Measurements from ENCODE around the gene NEK6. TPM values are rescaled to one million over a fixed set of nuclear protein-coding genes. Genes with fewer than 3 reads are reported as not detected.

Gene NEK6
- polyA plus RNA-seq, 1 experiment, result 128 TPM

DNA sequence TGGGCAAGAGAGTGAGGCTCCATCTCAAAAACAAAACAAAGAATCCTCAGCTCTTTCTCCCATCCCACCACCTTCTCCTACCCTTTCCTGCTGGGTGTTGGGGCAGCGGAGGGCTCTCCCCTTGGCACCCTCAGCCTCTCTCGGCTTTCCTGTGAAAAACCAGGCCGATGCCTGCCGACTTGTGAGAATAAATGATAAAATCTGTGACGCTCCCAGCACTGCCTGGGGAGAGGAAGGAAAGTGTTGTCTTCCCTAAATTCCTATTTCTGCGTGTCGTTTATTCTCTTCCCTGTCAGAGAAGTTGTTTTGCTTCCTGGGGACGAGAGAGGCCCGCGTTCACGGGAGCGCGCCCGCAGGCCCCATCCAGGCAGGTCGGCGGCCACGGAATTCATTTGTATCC lies 19.7 kb downstream of the NEK6 start:
- Histone ChIP-seq H3K27ac (ENCODE audit: low read depth, low read length) (no peak overlapping the region), H3K9me3 (ENCODE audit: control insufficient read depth, insufficient read depth, low read length) (no peaks in the 10 kb centered on the region), H3K4me3 (ENCODE audit: low read depth, low read length) (no peak overlapping the region), H3K27me3 (ENCODE audit: control insufficient read depth, insufficient read depth, low read length) (no peaks in the 10 kb centered on the region)
- ChIA-PET POLR2A (no interaction called here), CTCF (no interaction called here)
- DNase-seq (ENCODE audit: low read depth, low spot score), result no peak
- TF ChIP-seq, protein P1, sequence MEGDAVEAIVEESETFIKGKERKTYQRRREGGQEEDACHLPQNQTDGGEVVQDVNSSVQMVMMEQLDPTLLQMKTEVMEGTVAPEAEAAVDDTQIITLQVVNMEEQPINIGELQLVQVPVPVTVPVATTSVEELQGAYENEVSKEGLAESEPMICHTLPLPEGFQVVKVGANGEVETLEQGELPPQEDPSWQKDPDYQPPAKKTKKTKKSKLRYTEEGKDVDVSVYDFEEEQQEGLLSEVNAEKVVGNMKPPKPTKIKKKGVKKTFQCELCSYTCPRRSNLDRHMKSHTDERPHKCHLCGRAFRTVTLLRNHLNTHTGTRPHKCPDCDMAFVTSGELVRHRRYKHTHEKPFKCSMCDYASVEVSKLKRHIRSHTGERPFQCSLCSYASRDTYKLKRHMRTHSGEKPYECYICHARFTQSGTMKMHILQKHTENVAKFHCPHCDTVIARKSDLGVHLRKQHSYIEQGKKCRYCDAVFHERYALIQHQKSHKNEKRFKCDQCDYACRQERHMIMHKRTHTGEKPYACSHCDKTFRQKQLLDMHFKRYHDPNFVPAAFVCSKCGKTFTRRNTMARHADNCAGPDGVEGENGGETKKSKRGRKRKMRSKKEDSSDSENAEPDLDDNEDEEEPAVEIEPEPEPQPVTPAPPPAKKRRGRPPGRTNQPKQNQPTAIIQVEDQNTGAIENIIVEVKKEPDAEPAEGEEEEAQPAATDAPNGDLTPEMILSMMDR (IDR thresholded peaks at IDR 0.05; ENCODE audit: low read depth, low read length), result no peak

DNA sequence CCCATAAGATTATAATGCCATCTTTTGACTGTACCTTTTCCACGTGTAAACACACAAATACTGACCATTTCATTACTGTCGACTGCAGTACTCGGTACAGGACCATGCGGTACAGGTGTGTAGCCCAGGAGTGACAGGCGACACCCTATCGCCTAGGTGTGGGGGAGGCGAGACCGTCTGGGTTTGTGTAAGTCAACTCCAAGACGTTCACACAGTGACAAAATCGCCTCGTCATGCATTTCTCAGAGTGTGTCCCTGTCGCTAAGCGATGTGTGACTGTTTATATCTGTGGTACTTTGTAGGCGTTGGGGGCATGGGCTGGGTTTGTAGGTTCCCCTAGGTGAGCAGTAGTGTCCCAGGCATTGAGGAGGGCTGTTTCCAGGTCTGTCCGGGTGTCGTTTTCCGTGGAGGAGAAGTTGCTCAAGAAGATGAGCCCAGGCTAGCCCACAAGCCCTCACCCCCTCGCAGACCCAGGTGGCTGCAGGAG lies 20.3 kb downstream of the NEK6 start:
- TF ChIP-seq, protein P1 (IDR thresholded peaks at IDR 0.05; ENCODE audit: low read depth, low read length), result no peak
- CTCF ChIA-PET, result no interaction called here
- no peak for DNase-seq (ENCODE audit: low read depth, low spot score)
- H3K27me3 ChIP-seq (ENCODE audit: control insufficient read depth, insufficient read depth, low read length), result no peaks in the 10 kb centered on the region
- POLR2A ChIA-PET, result no interaction called here
- no peaks in the 10 kb centered on the region for H3K9me3 ChIP-seq (ENCODE audit: control insufficient read depth, insufficient read depth, low read length)
- no peak overlapping the region for H3K27ac ChIP-seq (ENCODE audit: low read depth, low read length)
- H3K4me3 ChIP-seq (ENCODE audit: low read depth, low read length), result no peak overlapping the region

DNA sequence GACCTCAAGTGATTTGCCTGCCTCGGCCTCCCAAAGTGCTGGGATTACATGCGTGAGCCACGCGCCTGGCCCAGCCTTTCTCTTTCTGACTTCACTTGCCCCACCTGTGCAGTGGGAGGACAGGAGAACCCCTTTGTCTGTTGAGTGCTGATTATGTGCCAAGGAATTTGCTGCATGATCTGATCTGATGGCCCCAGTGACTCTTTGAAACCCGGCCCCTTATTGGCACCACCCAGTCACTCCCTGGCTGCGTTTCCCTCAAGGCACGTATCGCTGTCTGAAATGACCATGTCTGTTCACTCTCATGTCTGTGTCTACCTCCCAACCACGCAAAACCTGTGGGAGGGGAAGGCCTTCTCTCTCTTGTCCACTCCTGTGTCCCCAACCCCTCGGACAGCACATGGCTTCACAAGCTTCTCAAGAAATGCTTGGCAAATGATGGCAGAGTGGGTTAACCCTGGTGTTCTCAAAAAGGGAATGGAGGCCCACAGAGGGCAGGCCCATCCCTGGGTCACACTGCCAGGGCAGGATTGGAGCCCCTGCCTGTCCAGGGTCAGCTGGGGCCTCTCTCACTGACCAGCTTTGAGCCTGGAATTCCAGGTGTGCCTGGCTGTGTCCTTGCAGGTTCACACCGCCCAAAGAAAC lies 21.9 kb downstream of the NEK6 start:
- TF ChIP-seq, protein P1 (IDR thresholded peaks at IDR 0.05; ENCODE audit: low read depth, low read length), result no peak
- DNase-seq (ENCODE audit: low read depth, low spot score), result no peak
- no peaks in the 10 kb centered on the region for H3K27me3 ChIP-seq (ENCODE audit: control insufficient read depth, insufficient read depth, low read length)
- no peaks in the 10 kb centered on the region; the same call in 1 of the 2 replicates for H3K9me3 ChIP-seq (ENCODE audit: control insufficient read depth, insufficient read depth, low read length)
- ChIA-PET CTCF (no interaction called here), POLR2A (no interaction called here)
- H3K4me3 ChIP-seq (ENCODE audit: low read depth, low read length), result no peak overlapping the region
- peak overlapping the region; percentile 87 for H3K27ac ChIP-seq (ENCODE audit: low read depth, low read length)

DNA sequence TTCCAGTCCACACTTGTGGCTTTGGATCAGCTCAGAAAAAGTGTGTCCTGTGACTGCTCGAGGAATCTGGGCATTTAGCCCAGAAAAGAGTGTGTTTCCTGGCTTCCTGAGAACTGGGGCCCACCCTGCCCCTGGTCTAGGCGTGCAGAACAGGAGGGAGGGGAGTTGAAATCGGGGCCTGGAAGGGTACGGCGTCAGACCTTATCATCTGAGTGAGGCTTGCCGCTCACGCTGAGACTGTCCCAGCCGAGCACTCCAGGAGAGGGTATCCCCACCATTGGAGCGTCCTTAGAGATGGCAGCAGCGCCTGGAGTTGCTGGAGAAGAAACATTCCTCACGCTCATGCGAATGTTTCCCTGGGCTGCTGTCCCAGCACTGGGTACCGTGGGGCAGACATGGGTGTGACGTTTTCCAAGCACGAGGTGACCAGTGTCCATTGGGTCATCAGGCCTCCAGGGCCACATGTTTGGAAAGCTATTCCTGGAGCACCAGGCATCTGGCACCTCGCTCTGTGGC lies 22.5 kb downstream of the NEK6 start:
- CTCF ChIA-PET, result interaction anchor here (1.4 kb wide), 1 partner anchor 154 kb away, joined by 5 read pairs; no protein-coding TSS in a partner anchor

More for the DNA sequence above, 22.5 kb downstream of the NEK6 start:
- no peaks in the 10 kb centered on the region for H3K27me3 ChIP-seq (ENCODE audit: control insufficient read depth, insufficient read depth, low read length)
- DNase-seq (ENCODE audit: low read depth, low spot score), result no peak
- TF ChIP-seq, protein P1 (IDR thresholded peaks at IDR 0.05; ENCODE audit: low read depth, low read length), result no peak
- POLR2A ChIA-PET, result no interaction called here
- H3K4me3 ChIP-seq (ENCODE audit: low read depth, low read length), result no peak overlapping the region
- H3K27ac ChIP-seq (ENCODE audit: low read depth, low read length), result peak overlapping the region; percentile 87
- H3K9me3 ChIP-seq (ENCODE audit: control insufficient read depth, insufficient read depth, low read length), result no peaks in the 10 kb centered on the region; the same call in 1 of the 2 replicates

Measured in AG04450 (cell line).